Right lobe of liver (tissue), 4 donors: ENCODE measurements around the gene PPP1R36.

Experiments used
- POLR2A ChIP-seq: fragments of 450-650 bp; IDR thresholded peaks from one replicate; pipeline ENCODE4 v1.6.1; 2017; ENCODE audit warnings: antibody characterized with exemption, mild to moderate bottlenecking
- TF ChIP-seq, protein P1 (sequence below), 4 donors: fragments of 200-600 bp in 3 of 4; fragments of 450-650 bp in 1 of 4; IDR thresholded peaks; one replicate each; pipeline versions ENCODE4 v1.5.1 to v1.8.0; 2016 to 2022; ENCODE audit warnings: antibody characterized with exemption in 4 of 4, mild to moderate bottlenecking in 2 of 4
- donor health status: DM: no; HTN: no; CAD: no.
- donor health status: DM: no; HTN: no; CAD: no.
- donor health status: DM: no; HTN: yes; CAD: no.

DNA sequence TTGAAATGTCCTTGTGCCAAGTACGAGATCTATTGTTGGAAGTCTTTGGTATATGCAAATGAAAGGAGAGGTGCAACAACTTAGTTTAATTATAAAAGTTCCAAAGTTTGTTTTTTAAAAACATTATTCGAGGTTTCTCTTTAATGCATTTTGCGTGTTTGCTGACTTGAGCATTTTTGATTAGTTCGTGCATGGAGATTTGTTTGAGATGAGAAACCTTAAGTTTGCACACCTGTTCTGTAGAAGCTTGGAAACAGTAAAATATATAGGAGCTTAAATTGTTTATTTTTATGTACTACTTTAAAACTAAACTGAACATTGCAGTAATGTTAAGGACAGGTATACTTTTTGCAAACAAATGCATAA is 6.9 kb upstream of the PPP1R36 start:
- no peak for TF ChIP-seq POLR2A
- TF ChIP-seq, protein P1, sequence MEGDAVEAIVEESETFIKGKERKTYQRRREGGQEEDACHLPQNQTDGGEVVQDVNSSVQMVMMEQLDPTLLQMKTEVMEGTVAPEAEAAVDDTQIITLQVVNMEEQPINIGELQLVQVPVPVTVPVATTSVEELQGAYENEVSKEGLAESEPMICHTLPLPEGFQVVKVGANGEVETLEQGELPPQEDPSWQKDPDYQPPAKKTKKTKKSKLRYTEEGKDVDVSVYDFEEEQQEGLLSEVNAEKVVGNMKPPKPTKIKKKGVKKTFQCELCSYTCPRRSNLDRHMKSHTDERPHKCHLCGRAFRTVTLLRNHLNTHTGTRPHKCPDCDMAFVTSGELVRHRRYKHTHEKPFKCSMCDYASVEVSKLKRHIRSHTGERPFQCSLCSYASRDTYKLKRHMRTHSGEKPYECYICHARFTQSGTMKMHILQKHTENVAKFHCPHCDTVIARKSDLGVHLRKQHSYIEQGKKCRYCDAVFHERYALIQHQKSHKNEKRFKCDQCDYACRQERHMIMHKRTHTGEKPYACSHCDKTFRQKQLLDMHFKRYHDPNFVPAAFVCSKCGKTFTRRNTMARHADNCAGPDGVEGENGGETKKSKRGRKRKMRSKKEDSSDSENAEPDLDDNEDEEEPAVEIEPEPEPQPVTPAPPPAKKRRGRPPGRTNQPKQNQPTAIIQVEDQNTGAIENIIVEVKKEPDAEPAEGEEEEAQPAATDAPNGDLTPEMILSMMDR (IDR thresholded peaks at IDR 0.05), result no peak
